H1 (cell line): ENCODE data around the gene AKAP9. TPM values are rescaled to one million over a fixed set of nuclear protein-coding genes. Genes with fewer than 3 reads are reported as not detected.

Experiments
- BRCA1 ChIP-seq: IDR thresholded peaks from 2 replicates; pipeline ENCODE4 v1.6.1; 2012; ENCODE audit warnings: low read depth, low read length, improper control_type of control experiment
- CBX8 ChIP-seq: fragments of 300-800, 300-1000 bp; sonication (generic); IDR thresholded peaks from 2 replicates; pipeline ENCODE4 v1.7.1; 2016; ENCODE audit warnings: low read depth, low read length, borderline replicate concordance
- HDAC2 ChIP-seq, 2 experiments: fragments of 300-600 bp in 1 of 2; sonication (generic) in 1 of 2; IDR thresholded peaks; 2 replicates each; pipeline ENCODE4 v1.6.1; 2011 to 2012; ENCODE audit warnings: low read depth in 2 of 2, low read length in 2 of 2, mild to moderate bottlenecking in 2 of 2, moderate library complexity in 2 of 2, borderline replicate concordance in 1 of 2, inconsistent platforms in 1 of 2
- KDM4A ChIP-seq: IDR thresholded peaks from one replicate; pipeline ENCODE4 v1.7.1; 2012; ENCODE audit warnings: low read depth, mild to moderate bottlenecking, moderate library complexity, low read length, inconsistent platforms; ENCODE audit not compliant: severe bottlenecking
- RBBP5 ChIP-seq: IDR thresholded peaks from 2 replicates; pipeline ENCODE4 v1.7.1; 2012; ENCODE audit warnings: low read depth, mild to moderate bottlenecking, inconsistent platforms, low read length, moderate library complexity, borderline replicate concordance
- SAP30 ChIP-seq: fragments of 300-600 bp; sonication (generic); IDR thresholded peaks from 2 replicates; pipeline ENCODE4 v1.7.1; 2012; ENCODE audit warnings: low read length, moderate library complexity, mild to moderate bottlenecking, inconsistent platforms; ENCODE audit not compliant: insufficient read depth, insufficient replicate concordance
- SIRT6 ChIP-seq: IDR thresholded peaks from one replicate; pipeline ENCODE4 v1.7.1; 2012; ENCODE audit warnings: low read length, inconsistent platforms
- TAF1 ChIP-seq: IDR thresholded peaks from 2 replicates; pipeline ENCODE4 v1.6.1; 2011; ENCODE audit warnings: mild to moderate bottlenecking, low read depth, low read length
- TAF7 ChIP-seq: optimal IDR thresholded peaks from 2 replicates; pipeline ENCODE3; 2011; ENCODE audit warnings: low read depth, mild to moderate bottlenecking, inconsistent platforms, low read length, moderate library complexity, borderline replicate concordance
- polyA plus RNA-seq, 7 experiments: library from polyadenylated mRNA; depleted of rRNA in 3 of 7; stranded (reverse) in 5 of 7; unstranded in 2 of 7; fragments of >200 nt in 5 of 7; fragments of 200-250 nt in 2 of 7; gene quantifications; 1 replicate in 5 of 7; 2 replicates in 1 of 7; 4 replicates in 1 of 7; pipeline versions ENCODE4 v1.2.1 to v1.2.3, GENCODE V29; 2011 to 2013; ENCODE audit warnings: missing spikeins in 2 of 7, mixed read lengths in 2 of 7
- total RNA-seq: library from RNA; stranded (reverse); fragmentation: NEBNext Ultra II Directional; extraction: Animal tissue kit (Norgen Biotek cat#: 25700); gene quantifications from 2 replicates; pipeline ENCODE4 v1.2.1, GENCODE V29; 2021

Gene AKAP9
- total and polyA plus RNA-seq, 2 of the 8 experiments (the other 6 are each of a cell fraction or from before 2014, with no cell fraction given): 6.2 to 26.3 TPM

- peak; percentile 67 for TF ChIP-seq TAF7
- peak; percentile 43; the same call in 1 of the 2 replicates for TF ChIP-seq BRCA1
- peak; percentile 8 to 56; a peak in 3 of 4 replicates for TF ChIP-seq HDAC2 (IDR thresholded peaks at IDR 0.05; ENCODE audit: borderline replicate concordance in 1 of 2, low read depth in 2 of 2, low read length in 2 of 2)
- no peak for TF ChIP-seq SIRT6
- peak; percentile 85 for TF ChIP-seq TAF1
- peak; percentile 41 for TF ChIP-seq KDM4A
- peak; percentile 57 for TF ChIP-seq RBBP5
- peak; percentile 67 for TF ChIP-seq SAP30
- TF ChIP-seq CBX8: no peak
Observed at GRCh38 chr7:92134271-92135051, 193.8 kb downstream of the AKAP9 start, which contains the start of gene CYP51A1 (continued).
